ENCODE results near the gene OR12D1.

Gene OR12D1

GRCh38 chr6:29414588-29414987 lies at the start of gene OR12D1:
Gene OR12D1 (plus strand): TSS chr6:29414928.
- TF ChIP-seq CTCF (IDR thresholded peaks at IDR 0.05; ENCODE audit: insufficient read depth, low read depth, low read length, missing control alignments): no peak
- DNase-seq (ENCODE audit: low read depth): no peak
- H3K4me3 ChIP-seq (ENCODE audit: low read depth, low read length): no peak within 1 kb of the TSS

- no peak for TF ChIP-seq CTCF (IDR thresholded peaks at IDR 0.05; ENCODE audit: insufficient read depth, low read depth, low read length, missing control alignments)
- no peak for DNase-seq (ENCODE audit: low read depth)
Observed at GRCh38 chr6:29368765-29369164, 46.0 kb upstream of the OR12D1 start, which contains the start of gene OR5V1. Gene OR5V1 (minus strand): TSS chr6:29368865. CDS start chr6:29356195, 12,670 bp downstream.

GRCh38 chr6:29375191-29375590 lies 39.5 kb upstream of the OR12D1 start, which contains the start of gene OR12D3:
Gene OR12D3 (minus strand): TSS chr6:29375291. CDS start chr6:29375287, 4 bp downstream.
- H3K4me3 ChIP-seq (ENCODE audit: low read depth, low read length): no peak within 1 kb of the TSS
- DNase-seq (ENCODE audit: low read depth): no peak
- TF ChIP-seq CTCF (IDR thresholded peaks at IDR 0.05; ENCODE audit: insufficient read depth, low read depth, low read length, missing control alignments): no peak

More at GRCh38 chr6:29368765-29369164, 46.0 kb upstream of the OR12D1 start, which contains the start of gene OR5V1:
- no peak within 1 kb of the TSS for H3K4me3 ChIP-seq (ENCODE audit: low read depth, low read length)

- TF ChIP-seq CTCF (IDR thresholded peaks at IDR 0.05; ENCODE audit: insufficient read depth, low read depth, low read length, missing control alignments): peak; percentile 13
- peak; percentile 12 for DNase-seq (ENCODE audit: low read depth)
- no peak overlapping the region for H3K4me3 ChIP-seq (ENCODE audit: low read depth, low read length)
Observed at GRCh38 chr6:29376003-29376402, 38.7 kb upstream of the OR12D1 start.

GRCh38 chr6:29388533-29388932 lies 26.2 kb upstream of the OR12D1 start:
- no peak overlapping the region for H3K4me3 ChIP-seq (ENCODE audit: low read depth, low read length)
- no peak for TF ChIP-seq CTCF (IDR thresholded peaks at IDR 0.05; ENCODE audit: insufficient read depth, low read depth, low read length, missing control alignments)
- no peak for DNase-seq (ENCODE audit: low read depth)

- no peak for TF ChIP-seq CTCF (IDR thresholded peaks at IDR 0.05; ENCODE audit: insufficient read depth, low read depth, low read length, missing control alignments)
- DNase-seq (ENCODE audit: low read depth): no peak
- no peak within 1 kb of the TSS for H3K4me3 ChIP-seq (ENCODE audit: low read depth, low read length)
Observed at GRCh38 chr6:29395331-29395730, 19.4 kb upstream of the OR12D1 start, which contains the start of gene OR12D2. Gene OR12D2 (plus strand): TSS chr6:29395631. CDS start chr6:29396700, 1,069 bp downstream.

- H3K4me3 ChIP-seq (ENCODE audit: low read depth, low read length): no peak overlapping the region
- no peak for DNase-seq (ENCODE audit: low read depth)
- no peak for TF ChIP-seq CTCF (IDR thresholded peaks at IDR 0.05; ENCODE audit: insufficient read depth, low read depth, low read length, missing control alignments)
Observed at GRCh38 chr6:29399525-29399924, 15.2 kb upstream of the OR12D1 start.

Data from GM12865 (cell line).